GM15510 (cell line): ENCODE measurements around the gene PKNOX1.

Source experiments
- POLR2A ChIP-seq: IDR thresholded peaks from 3 replicates; pipeline ENCODE4 v1.6.1; 2011; ENCODE audit warnings: borderline replicate concordance; ENCODE audit not compliant: insufficient read length; ENCODE audit errors: extremely low read depth

PKNOX1 gene

GRCh38 chr21:42965211-42965560 is 9.2 kb upstream of the PKNOX1 start:
- no peak for TF ChIP-seq POLR2A

DNA sequence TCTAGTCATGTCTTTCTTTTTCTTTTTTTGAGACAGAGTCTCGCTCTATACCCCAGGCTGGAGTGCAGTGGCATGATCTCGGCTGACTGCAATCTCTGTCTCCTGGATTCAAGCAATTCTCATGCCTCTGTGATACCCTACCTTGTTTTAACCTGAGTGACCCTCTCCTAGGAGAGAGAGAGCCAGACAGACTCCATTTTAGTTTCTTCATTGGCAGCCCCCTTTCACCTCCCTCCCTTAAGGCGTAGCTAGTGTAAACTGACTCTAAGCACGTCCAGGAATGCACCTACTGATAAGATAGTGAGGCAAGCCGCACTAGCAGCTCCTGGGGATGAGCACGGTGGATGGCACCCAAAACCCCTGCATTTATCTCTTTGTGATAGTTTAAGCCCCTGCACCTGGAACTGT is 5.2 kb upstream of the PKNOX1 start:
- no peak for TF ChIP-seq POLR2A

- no peak for TF ChIP-seq POLR2A
Measured at GRCh38 chr21:42970946-42971653, 3.3 kb upstream of the PKNOX1 start.

DNA sequence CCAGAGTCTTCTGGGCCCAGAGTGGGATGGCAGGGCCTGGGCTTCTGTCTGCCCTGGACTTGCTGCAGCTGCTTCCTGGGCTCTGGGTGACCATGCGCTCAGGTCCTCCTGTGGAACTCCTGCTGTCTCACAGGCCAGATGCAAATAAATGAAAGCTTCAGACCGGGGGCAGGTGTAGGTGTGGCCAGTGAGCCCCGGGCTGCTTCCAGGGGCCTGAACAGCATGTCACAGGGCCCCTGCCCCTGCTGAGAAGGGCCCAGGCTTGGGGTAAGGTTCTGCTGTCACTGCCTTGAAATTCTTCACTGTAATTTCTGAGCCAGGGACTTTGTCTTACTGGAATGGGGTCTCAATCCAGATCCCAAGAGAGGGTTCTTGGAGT is 2.5 kb upstream of the PKNOX1 start:
- no peak for TF ChIP-seq POLR2A

DNA sequence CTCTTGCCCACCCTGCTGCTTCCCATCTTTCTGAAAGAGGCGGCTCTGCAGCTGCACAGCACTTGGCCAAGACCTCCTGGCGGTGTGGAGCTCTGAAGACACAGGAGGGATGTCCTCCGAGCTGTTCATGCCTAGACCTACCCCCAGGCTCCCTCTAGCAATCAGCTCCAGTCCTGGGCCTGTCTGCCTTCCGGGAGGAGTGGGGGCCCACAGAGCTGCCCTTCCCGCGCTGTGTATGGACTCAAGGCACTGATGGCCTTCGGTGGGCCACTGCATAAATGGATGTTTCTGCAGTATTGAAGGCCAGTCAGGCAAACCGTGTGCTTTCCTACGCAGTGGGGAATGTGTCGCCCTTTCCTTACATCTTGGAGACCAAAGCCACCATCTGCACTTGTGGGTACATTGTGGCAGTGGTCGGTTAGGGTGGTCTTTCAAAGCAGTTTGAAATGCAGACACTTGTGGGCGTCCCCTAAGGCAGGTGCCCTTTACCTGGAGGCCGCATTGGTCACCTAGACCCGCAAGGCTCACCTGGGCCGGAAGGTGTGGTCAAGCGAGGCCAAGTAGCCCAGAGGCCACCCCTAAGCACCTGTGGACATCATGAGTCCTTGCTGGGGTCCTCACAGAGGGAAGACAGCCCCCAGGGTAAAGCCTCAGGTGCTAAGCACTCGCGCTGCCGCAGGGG is 912 bp upstream of the PKNOX1 start:
- TF ChIP-seq POLR2A = no peak

- TF ChIP-seq POLR2A = peak; percentile 39
Measured at GRCh38 chr21:42974832-42975820, 764 bp downstream of the PKNOX1 start.

GRCh38 chr21:42975886-42976608 is 1.7 kb downstream of the PKNOX1 start:
- no peak for TF ChIP-seq POLR2A

GRCh38 chr21:42980312-42981213 is 6.2 kb downstream of the PKNOX1 start:
- no peak for TF ChIP-seq POLR2A

DNA sequence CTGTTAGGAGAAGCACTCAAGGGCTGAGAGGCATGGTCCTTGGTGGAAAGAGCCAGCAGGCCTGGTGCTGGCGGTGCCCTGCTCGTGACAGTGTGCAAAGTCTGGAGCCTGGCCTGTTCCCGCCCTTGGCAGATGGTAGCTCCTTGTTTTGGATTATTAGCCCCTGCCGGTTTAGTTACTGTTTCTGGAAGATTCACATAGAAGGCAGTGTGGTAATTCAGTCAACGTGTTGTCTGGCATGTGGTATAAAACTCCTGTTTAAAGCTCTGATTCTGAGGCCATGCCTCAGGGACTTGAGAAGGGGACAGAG is 6.8 kb downstream of the PKNOX1 start:
- no peak for TF ChIP-seq POLR2A

GRCh38 chr21:42981862-42982261 is 7.5 kb downstream of the PKNOX1 start:
- TF ChIP-seq POLR2A = no peak

GRCh38 chr21:42983103-42983502 is 8.7 kb downstream of the PKNOX1 start:
- TF ChIP-seq POLR2A = no peak

- no peak for TF ChIP-seq POLR2A
Measured at GRCh38 chr21:42983869-42984268, 9.5 kb downstream of the PKNOX1 start.

DNA sequence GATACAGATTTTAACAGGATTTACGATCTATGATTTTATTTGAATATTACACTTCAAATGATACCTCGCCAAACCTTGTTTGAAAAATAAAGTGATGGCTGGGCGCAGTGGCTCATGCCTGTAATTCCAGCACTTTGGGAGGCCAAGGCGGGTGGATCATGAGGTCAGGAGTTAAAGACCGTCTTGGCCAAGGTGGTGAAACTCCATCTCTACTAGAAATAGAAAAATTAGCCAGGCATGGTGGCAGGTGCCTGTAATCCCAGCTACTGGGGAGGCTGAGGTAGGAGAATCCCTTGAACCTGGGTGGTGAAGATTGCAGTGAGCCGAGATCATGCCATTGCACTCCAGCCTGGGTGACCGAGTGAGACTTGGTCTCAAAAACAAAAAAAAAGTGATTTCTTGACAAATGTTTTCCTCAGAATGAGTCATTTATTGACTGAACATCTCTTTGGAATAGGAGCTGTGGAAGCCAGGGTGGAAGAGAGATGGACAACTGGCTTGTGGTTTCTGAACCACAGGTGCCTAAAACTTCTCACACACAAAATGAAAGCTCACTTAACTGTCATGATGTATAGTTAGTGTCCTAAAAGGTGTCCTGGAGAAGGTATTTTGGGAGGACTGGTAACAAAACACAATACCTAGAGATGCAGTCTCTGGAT is 11.9 kb downstream of the PKNOX1 start:
- no peak for TF ChIP-seq POLR2A
